Skeletal muscle tissue (tissue), 4 donors: ENCODE data around the gene ZNF367. TPM values are rescaled to one million over a fixed set of nuclear protein-coding genes. Genes with fewer than 3 reads are reported as not detected.

Experiments used
- H3K27ac ChIP-seq: one replicate; pipeline ENCODE4 v1.7.0; 2013; ENCODE audit warnings: mild to moderate bottlenecking, low read depth, low read length, inconsistent platforms
- H3K27me3 ChIP-seq, 3 donors: one replicate each; pipeline ENCODE4 v1.7.0; 2013; ENCODE audit warnings: low read length in 3 of 3; ENCODE audit not compliant: control insufficient read depth in 3 of 3, insufficient read depth in 3 of 3
- H3K36me3 ChIP-seq, 3 donors: one replicate each; pipeline ENCODE4 v1.7.0; 2013; ENCODE audit warnings: low read length in 3 of 3; ENCODE audit not compliant: control insufficient read depth in 3 of 3, insufficient read depth in 3 of 3
- H3K4me1 ChIP-seq, 3 donors: one replicate each; pipeline ENCODE4 v1.7.0; 2013; ENCODE audit warnings: low read length in 3 of 3, mild to moderate bottlenecking in 3 of 3; ENCODE audit not compliant: control insufficient read depth in 3 of 3, insufficient read depth in 3 of 3
- H3K4me3 ChIP-seq, 3 donors: one replicate each; pipeline ENCODE4 v1.7.0; 2013; ENCODE audit warnings: low read length in 3 of 3
- H3K9ac ChIP-seq, 3 donors: one replicate each; pipeline ENCODE4 v1.7.0; 2013; ENCODE audit warnings: low read length in 3 of 3, mild to moderate bottlenecking in 3 of 3, moderate library complexity in 2 of 3, low read depth in 1 of 3
- H3K9me3 ChIP-seq, 3 donors: one replicate each; pipeline ENCODE4 v1.7.0; 2013; ENCODE audit warnings: low read length in 3 of 3; ENCODE audit not compliant: control insufficient read depth in 3 of 3
- total RNA-seq: library from RNA; depleted of rRNA; stranded (reverse); fragments of >200 nt; gene quantifications from one replicate; pipeline ENCODE4 v1.2.3, GENCODE V29; 2014
- donor health status: Osteomylitis.

ZNF367 gene
- total RNA-seq, 1 donor from 2014 or later, result 5.2 TPM

DNA sequence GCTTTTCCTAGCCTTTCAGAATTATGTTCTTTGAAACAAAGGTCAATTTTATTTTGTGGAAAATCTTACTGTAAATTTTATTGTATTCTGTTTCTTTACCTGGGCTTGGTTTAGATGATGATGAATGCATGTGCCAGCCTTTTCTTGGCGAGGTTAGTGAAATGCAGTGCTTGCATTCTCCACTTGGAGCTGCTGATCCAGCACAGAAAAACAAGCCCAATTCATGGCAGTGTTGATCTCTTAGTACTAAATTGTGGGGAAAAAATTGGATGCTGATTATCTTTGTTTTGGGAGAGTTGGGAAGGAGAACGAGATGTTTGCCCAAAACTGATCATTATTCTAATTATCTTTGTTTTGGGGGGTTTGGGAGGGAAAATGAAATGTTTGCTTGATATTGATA lies 35.5 kb upstream of the ZNF367 start:
- no peak overlapping the region for H3K27ac ChIP-seq
- no peaks in the 10 kb centered on the region for H3K27me3 ChIP-seq
- no peak overlapping the region for H3K9ac ChIP-seq
- no peak overlapping the region for H3K4me3 ChIP-seq
- H3K9me3 ChIP-seq, result no peaks in the 10 kb centered on the region
- H3K4me1 ChIP-seq, result peaks cover 8 to 12% (median 10%) of the 10 kb centered on the region in 3 donors
- peaks cover 0 to 2% (median 0%) of the 10 kb centered on the region in 3 donors for H3K36me3 ChIP-seq

DNA sequence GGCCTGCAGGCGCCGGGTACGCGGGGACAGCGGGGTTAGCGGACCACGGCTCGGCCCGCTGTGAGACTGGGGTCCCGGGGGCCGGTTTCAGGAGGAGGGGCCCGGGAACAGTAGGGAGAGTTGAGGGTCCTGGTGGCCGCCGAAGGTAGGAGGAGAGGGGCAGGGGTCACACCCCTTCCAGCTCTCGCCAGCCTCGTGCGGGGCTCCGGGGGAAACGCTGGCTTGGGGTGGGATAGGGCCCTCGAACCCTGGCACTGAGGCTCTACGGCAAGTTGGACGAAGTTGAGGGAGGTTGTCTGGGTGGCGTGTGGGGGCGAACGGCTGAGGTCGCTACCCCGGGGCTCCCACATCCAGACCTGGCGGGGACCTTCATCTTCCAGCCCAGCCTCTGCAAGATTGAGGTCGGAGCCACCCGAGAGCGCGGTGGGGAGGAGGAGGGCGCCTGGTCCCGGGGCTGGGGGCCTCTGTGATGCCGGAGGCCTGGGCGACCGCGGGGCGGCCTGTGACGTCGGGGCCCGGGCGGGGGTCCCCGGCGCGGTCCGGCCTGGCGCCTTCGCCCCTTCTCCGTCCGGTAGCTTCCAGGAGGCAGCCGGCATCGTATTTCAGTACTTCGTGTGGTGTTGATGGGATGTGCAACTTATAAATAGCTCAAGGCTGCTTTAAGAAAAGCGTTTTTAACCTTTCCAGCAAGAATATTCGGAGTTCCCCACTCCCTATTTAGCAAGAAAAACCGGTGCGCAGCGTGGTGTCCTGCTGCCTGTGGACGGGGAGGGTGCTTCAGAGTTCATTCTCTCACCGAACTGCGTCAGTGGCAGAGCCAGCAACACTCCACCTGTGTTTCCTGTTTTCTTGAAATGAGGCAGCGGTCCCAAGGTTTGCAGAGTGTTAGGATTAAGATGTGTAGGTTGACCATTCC lies 32.7 kb upstream of the ZNF367 start:
- peaks cover 8 to 12% (median 10%) of the 10 kb centered on the region in 3 donors for H3K4me1 ChIP-seq
- peak overlapping the region; percentile 74 to 87 (median 85) for H3K4me3 ChIP-seq
- H3K36me3 ChIP-seq, result no peaks in the 10 kb centered on the region
- no peaks in the 10 kb centered on the region for H3K27me3 ChIP-seq
- H3K9me3 ChIP-seq, result no peaks in the 10 kb centered on the region
- H3K9ac ChIP-seq, result peak overlapping the region; percentile 71 to 81 (median 80)
- no peak overlapping the region for H3K27ac ChIP-seq

DNA sequence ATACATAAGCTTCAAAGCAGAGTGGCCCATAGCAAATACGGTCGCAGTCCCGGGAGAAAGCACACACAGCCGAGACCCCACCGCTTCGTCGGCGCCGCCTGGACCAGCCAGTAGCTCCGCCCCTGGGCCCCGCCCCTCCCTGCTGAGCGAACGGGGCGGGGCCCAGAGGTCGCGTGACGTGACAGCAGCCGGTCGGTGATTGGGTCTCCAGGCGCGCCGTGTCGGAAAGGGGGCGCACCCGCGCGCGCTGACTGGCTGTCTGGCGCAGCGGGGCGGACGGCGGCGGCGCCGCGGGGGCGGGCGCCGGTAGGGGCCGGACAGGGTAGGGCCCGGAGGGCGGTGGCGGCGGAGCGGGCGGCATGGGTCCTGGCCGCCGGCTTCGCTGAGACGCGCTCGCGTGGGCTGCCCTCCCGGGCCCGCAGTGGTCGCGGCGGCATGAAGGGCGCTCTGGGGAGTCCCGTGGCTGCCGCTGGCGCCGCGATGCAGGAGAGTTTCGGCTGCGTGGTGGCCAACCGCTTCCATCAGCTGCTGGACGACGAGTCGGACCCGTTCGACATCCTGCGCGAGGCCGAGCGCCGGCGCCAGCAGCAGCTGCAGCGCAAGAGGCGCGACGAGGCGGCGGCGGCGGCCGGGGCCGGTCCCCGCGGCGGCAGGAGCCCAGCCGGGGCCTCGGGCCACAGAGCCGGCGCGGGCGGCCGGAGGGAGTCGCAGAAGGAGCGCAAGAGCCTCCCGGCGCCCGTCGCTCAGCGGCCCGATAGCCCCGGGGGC lies 31.9 kb upstream of the ZNF367 start, which contains the start of gene HABP4:
Gene HABP4 (plus strand): TSS at position 325 of the 768 bp plus-strand sequence. CDS start 111 bp downstream, at position 436.
- no peak within 1 kb of the TSS for H3K27ac ChIP-seq

DNA sequence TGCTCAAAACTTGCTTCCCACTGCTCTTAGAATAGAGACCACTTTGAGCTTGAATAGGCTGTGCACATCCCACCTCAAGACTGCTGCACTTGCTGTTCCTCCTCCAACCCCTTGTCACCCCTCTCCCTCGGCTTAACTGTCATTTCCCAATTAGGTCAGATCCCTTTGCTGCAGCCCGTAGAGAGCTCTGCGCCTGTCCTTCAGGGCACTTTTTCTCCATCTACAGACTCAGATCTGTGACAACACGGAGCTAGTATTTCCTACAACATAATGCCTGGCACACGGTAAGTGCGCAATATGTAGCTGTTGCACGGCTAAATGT lies 31.3 kb upstream of the ZNF367 start:
- no peaks in the 10 kb centered on the region for H3K9me3 ChIP-seq
- no peak overlapping the region for H3K27ac ChIP-seq
- H3K4me3 ChIP-seq, result peak overlapping the region; percentile 73 to 92 (median 88)
- H3K27me3 ChIP-seq, result no peaks in the 10 kb centered on the region
- no peaks in the 10 kb centered on the region for H3K36me3 ChIP-seq
- H3K4me1 ChIP-seq, result peaks cover 8 to 12% (median 10%) of the 10 kb centered on the region in 3 donors
- H3K9ac ChIP-seq, result peak overlapping the region; percentile 41 to 81 (median 73)

More for the DNA sequence above, 31.9 kb upstream of the ZNF367 start, which contains the start of gene HABP4:
- H3K27me3 ChIP-seq, result no peaks in the 10 kb centered on the region
- peak within 1 kb of the TSS; percentile 71 to 81 (median 80) for H3K9ac ChIP-seq
- H3K4me3 ChIP-seq, result peak within 1 kb of the TSS; percentile 85 to 92 (median 88)
- H3K4me1 ChIP-seq, result peaks cover 8 to 12% (median 10%) of the 10 kb centered on the region in 3 donors
- H3K9me3 ChIP-seq, result no peaks in the 10 kb centered on the region
- no peaks in the 10 kb centered on the region for H3K36me3 ChIP-seq

DNA sequence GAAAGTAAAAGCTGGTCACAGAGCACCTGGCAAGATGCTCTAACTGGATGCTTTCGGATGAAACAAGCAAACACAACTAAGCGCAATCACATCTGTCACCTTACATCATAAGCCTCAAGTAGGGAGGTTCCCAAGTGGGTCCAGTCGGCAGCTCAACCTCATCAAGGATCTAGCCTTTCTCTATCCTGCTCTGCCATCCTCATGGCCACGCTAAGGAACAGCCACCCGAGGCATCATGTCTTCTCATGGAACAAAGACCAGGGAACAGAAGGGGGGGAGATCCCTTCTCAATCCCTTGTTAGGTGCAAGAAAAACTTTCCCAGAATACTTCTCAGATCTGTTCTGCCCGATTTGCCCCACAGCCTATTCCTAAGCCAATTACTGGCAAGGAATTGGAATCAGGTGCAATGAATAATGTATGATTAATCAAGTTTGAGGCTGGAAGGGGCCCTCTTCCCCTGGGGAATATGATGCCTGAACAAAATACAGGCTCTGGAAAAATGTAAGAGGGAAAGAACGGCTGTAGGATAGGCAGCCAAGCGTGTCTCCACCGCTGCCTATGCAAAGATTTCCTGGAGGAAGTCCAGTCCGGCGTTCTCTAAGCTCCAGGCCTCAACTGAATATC lies 30.5 kb upstream of the ZNF367 start:
- Histone ChIP-seq H3K27me3 (no peaks in the 10 kb centered on the region), H3K9ac (no peak overlapping the region), H3K27ac (no peak overlapping the region), H3K9me3 (no peaks in the 10 kb centered on the region), H3K4me1 (peaks cover 8 to 12% (median 10%) of the 10 kb centered on the region in 3 donors), H3K36me3 (no peaks in the 10 kb centered on the region), H3K4me3 (no peak overlapping the region)

DNA sequence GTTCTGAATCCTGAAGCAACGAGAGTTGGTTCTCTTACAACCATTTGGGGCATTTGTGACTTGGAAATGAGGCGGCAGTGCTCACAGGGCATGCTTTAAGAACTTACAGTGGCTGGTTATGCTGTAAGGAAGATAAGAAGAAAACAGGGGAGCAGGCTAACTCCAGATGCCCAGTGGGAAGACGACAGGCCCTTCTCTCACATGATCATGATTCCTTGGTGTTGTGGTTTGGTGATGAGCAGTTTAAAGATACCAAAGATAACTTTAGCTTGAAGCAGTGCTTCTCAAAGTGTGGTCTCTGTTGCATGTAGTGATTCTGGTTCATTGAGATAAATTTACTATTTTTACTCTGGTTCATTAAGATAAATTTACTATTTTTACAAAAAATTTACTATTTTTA lies 29.2 kb upstream of the ZNF367 start:
- Histone ChIP-seq H3K27ac (no peak overlapping the region), H3K27me3 (no peaks in the 10 kb centered on the region), H3K4me1 (peaks cover 8 to 12% (median 10%) of the 10 kb centered on the region in 3 donors), H3K9me3 (no peaks in the 10 kb centered on the region), H3K4me3 (no peak overlapping the region), H3K36me3 (no peaks in the 10 kb centered on the region), H3K9ac (no peak overlapping the region)

DNA sequence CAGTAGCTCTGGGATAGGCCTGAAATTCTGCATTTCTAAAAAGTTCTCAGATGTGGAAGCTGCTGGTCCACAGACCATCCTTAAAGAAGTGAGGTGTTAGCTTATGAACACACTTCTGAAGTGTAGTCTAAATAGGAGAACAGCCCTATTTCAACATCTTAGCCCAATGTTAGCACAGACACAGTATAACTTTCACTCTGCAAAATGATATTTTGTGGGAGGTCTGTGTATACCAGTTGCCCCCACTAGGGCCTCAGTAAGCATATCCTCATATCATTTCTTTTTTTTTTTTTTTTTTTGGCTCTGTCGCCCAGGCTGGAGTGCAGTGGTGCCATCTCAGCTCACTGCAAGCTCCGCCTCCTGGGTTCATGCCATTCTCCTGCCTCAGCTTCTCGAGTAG lies 24.3 kb upstream of the ZNF367 start:
- no peaks in the 10 kb centered on the region for H3K27me3 ChIP-seq
- no peaks in the 10 kb centered on the region for H3K36me3 ChIP-seq
- H3K27ac ChIP-seq, result no peak overlapping the region
- H3K9me3 ChIP-seq, result no peaks in the 10 kb centered on the region
- no peak overlapping the region for H3K9ac ChIP-seq
- H3K4me1 ChIP-seq, result no peaks in the 10 kb centered on the region
- no peak overlapping the region for H3K4me3 ChIP-seq

DNA sequence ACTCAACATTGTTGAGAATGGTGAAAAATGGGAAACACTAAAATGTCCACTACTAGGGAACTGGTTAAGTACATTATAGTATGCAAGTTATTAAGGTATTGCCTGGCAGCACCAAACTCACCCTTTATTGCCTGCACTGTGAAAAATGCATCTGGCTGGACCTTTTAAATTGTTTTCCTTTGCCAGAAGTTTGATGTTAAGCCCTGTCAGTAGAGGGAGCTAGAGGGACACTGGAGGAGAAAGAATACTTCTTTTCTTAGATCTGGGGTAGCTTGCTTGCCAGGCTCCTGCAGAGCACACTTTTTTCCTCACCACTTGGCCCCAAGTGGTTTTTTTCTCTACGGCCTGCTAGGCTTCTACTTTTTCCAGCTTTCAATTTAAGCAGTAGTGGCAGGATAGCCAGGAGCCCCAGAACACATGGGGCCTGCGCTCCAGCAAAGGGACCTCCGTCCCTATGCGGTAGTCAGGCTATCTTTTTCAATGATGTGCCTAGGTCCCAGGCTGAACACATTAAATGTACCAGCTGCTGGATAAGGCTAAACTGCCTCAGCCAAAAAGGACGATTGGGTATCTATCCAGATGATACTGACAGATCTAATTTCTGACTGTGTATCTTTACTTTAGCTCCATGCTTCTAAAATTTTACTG lies 23.8 kb upstream of the ZNF367 start:
- H3K9ac ChIP-seq, result no peak overlapping the region
- no peak overlapping the region for H3K4me3 ChIP-seq
- no peak overlapping the region for H3K27ac ChIP-seq
- no peaks in the 10 kb centered on the region for H3K27me3 ChIP-seq
- H3K36me3 ChIP-seq, result no peaks in the 10 kb centered on the region
- H3K4me1 ChIP-seq, result no peaks in the 10 kb centered on the region
- no peaks in the 10 kb centered on the region for H3K9me3 ChIP-seq

DNA sequence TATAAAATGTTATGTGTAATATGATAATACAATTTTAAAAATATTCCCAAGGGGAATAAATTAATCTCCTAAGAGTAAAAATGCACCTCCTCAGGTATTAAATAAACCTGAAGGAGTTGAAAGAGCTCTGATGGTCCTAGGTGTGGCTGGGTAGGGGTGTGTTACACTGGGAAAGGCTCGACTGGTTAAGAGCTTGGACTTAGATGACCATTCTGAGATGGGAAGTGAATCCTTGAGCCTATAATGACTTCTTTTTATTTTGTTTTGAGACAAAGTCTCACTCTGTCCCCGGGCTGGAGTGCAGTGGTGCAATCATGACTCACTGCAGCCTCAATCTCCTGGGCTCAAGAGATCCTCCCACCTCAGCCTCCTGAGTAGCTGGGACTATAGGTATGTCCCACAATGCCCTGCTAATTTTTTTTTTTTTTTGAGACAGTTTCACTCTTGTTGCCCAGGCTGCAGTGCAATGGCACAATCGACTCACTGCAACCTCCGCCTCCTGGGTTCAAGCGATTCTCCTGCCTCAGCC lies 22.6 kb upstream of the ZNF367 start:
- H3K27ac ChIP-seq, result no peak overlapping the region
- no peak overlapping the region for H3K4me3 ChIP-seq
- no peaks in the 10 kb centered on the region for H3K4me1 ChIP-seq
- H3K9ac ChIP-seq, result no peak overlapping the region
- H3K36me3 ChIP-seq, result no peaks in the 10 kb centered on the region
- no peaks in the 10 kb centered on the region for H3K27me3 ChIP-seq
- no peaks in the 10 kb centered on the region for H3K9me3 ChIP-seq
